ENCODE results near the gene GALK2. TPM values are rescaled to one million over a fixed set of nuclear protein-coding genes. Genes with fewer than 3 reads are reported as not detected.
A peak's percentile ranks its signal among the peaks of the same experiment; 100 is the strongest.
"Not testable (repeated sequence)": the region's sequence is repeated elsewhere in the genome, so short reads cannot be mapped to it uniquely, and the experiment has no call there.

GALK2 gene
- total RNA-seq, 2 experiments from 2014 or later = 22.6 to 24.1 TPM

- Mint-ChIP-seq H3K27ac (no peak overlapping the region), H3K9me3 (no peaks in the 10 kb centered on the region), H3K4me3 (no peak overlapping the region), H3K4me1 (ENCODE audit: low read depth) (peaks cover 3% of the 10 kb centered on the region), H3K36me3 (ENCODE audit: low read depth) (peaks cover 33% of the 10 kb centered on the region), H3K27me3 (ENCODE audit: low read depth) (no peaks in the 10 kb centered on the region)
- DNase-seq = peak; percentile 67
- intact Hi-C loops (cut with micrococcal nuclease) = loop anchor here (1.0 to 5.0 kb wide), 5 partner anchors 187 to 910 kb away; no protein-coding TSS in a partner anchor
- CTCF ChIA-PET = interaction anchor here (0.6 to 2.9 kb wide), 10 partner anchors 80 to 1205 kb away, joined by 3 to 31 read pairs (median 4); partner anchors contain the start of genes COPS2 and FGF7
Observed at GRCh38 chr15:49235446-49236124, 65.5 kb downstream of the GALK2 start.

GRCh38 chr15:49236869-49237268 is 66.8 kb downstream of the GALK2 start:
- Mint-ChIP-seq H3K4me1 (ENCODE audit: low read depth) (peaks cover 3% of the 10 kb centered on the region), H3K4me3 (no peak overlapping the region), H3K36me3 (ENCODE audit: low read depth) (peaks cover 24% of the 10 kb centered on the region), H3K9me3 (no peaks in the 10 kb centered on the region), H3K27me3 (ENCODE audit: low read depth) (no peaks in the 10 kb centered on the region), H3K27ac (no peak overlapping the region)
- CTCF ChIA-PET = interaction anchor here (1.0 to 2.9 kb wide), 4 partner anchors 21 to 908 kb away, joined by 3 to 31 read pairs (median 4); partner anchors contain the start of genes COPS2 and FGF7
- DNase-seq = no peak
- intact Hi-C loops (cut with micrococcal nuclease) = loop anchor here (2.0 to 5.0 kb wide), 2 partner anchors 765 to 814 kb away; no protein-coding TSS in a partner anchor

GRCh38 chr15:49238342-49238741 is 68.3 kb downstream of the GALK2 start:
- CTCF ChIA-PET = interaction anchor here (0.9 to 1.2 kb wide), 4 partner anchors 93 to 907 kb away, joined by 3 to 5 read pairs (median 3); no protein-coding TSS in a partner anchor
- Mint-ChIP-seq H3K4me1 (ENCODE audit: low read depth) (peaks cover 3% of the 10 kb centered on the region), H3K9me3 (no peaks in the 10 kb centered on the region), H3K36me3 (ENCODE audit: low read depth) (peaks cover 20% of the 10 kb centered on the region), H3K4me3 (no peak overlapping the region), H3K27me3 (ENCODE audit: low read depth) (no peaks in the 10 kb centered on the region), H3K27ac (no peak overlapping the region)
- DNase-seq = no peak
- intact Hi-C loops (cut with micrococcal nuclease) = loop anchor here (5.0 kb wide), 1 partner anchor 764 kb away; no protein-coding TSS in a partner anchor

- Mint-ChIP-seq H3K27ac (no peak overlapping the region), H3K27me3 (ENCODE audit: low read depth) (no peaks in the 10 kb centered on the region), H3K36me3 (ENCODE audit: low read depth) (peaks cover 21% of the 10 kb centered on the region), H3K4me1 (ENCODE audit: low read depth) (peaks cover 3% of the 10 kb centered on the region), H3K4me3 (no peak overlapping the region), H3K9me3 (no peaks in the 10 kb centered on the region)
- CTCF ChIA-PET = no interaction called here
- no peak for DNase-seq
- intact Hi-C loops (cut with micrococcal nuclease) = loop anchor here (5.0 kb wide), 1 partner anchor 763 kb away; no protein-coding TSS in a partner anchor
Observed at GRCh38 chr15:49239105-49239504, 69.1 kb downstream of the GALK2 start.

GRCh38 chr15:49242820-49243219 is 72.8 kb downstream of the GALK2 start:
- Mint-ChIP-seq H3K36me3 (ENCODE audit: low read depth) (peaks cover 46% of the 10 kb centered on the region), H3K4me1 (ENCODE audit: low read depth) (no peaks in the 10 kb centered on the region), H3K9me3 (no peaks in the 10 kb centered on the region), H3K27me3 (ENCODE audit: low read depth) (no peaks in the 10 kb centered on the region), H3K27ac (no peak overlapping the region), H3K4me3 (no peak overlapping the region)
- CTCF ChIA-PET = interaction anchor here (0.6 kb wide), 1 partner anchor 267 kb away, joined by 3 read pairs; no protein-coding TSS in a partner anchor
- no peak for DNase-seq
- intact Hi-C loops (cut with micrococcal nuclease) = no loop called here

- H3K9me3 Mint-ChIP-seq = peaks cover 10% of the 10 kb centered on the region
- CTCF ChIA-PET = no interaction called here
- no peak for DNase-seq
- no peak overlapping the region for H3K27ac Mint-ChIP-seq
- no peaks in the 10 kb centered on the region for H3K27me3 Mint-ChIP-seq (ENCODE audit: low read depth)
- H3K4me1 Mint-ChIP-seq (ENCODE audit: low read depth) = peaks cover 1% of the 10 kb centered on the region
- no peak overlapping the region for H3K4me3 Mint-ChIP-seq
- intact Hi-C loops (cut with micrococcal nuclease) = no loop called here
- peaks cover 65% of the 10 kb centered on the region for H3K36me3 Mint-ChIP-seq (ENCODE audit: low read depth)
Observed at GRCh38 chr15:49247556-49248110, 77.6 kb downstream of the GALK2 start.

- H3K4me1 Mint-ChIP-seq (ENCODE audit: low read depth) = peaks cover 5% of the 10 kb centered on the region
- intact Hi-C loops (cut with micrococcal nuclease) = no loop called here
- H3K36me3 Mint-ChIP-seq (ENCODE audit: low read depth) = peaks cover 60% of the 10 kb centered on the region
- no peak overlapping the region for H3K27ac Mint-ChIP-seq
- peaks cover 10% of the 10 kb centered on the region for H3K9me3 Mint-ChIP-seq
- DNase-seq = no peak
- no peak overlapping the region for H3K4me3 Mint-ChIP-seq
- no peaks in the 10 kb centered on the region for H3K27me3 Mint-ChIP-seq (ENCODE audit: low read depth)
- CTCF ChIA-PET = no interaction called here
Observed at GRCh38 chr15:49248291-49248690, 78.2 kb downstream of the GALK2 start.

- no peak for DNase-seq
- H3K4me3 Mint-ChIP-seq = no peak overlapping the region
- intact Hi-C loops (cut with micrococcal nuclease) = no loop called here
- CTCF ChIA-PET = no interaction called here
- H3K27me3 Mint-ChIP-seq (ENCODE audit: low read depth) = no peaks in the 10 kb centered on the region
- H3K4me1 Mint-ChIP-seq (ENCODE audit: low read depth) = peaks cover 4% of the 10 kb centered on the region
- H3K9me3 Mint-ChIP-seq = peaks cover 10% of the 10 kb centered on the region
- H3K36me3 Mint-ChIP-seq (ENCODE audit: low read depth) = peaks cover 18% of the 10 kb centered on the region
- no peak overlapping the region for H3K27ac Mint-ChIP-seq
Observed at GRCh38 chr15:49255966-49256759, 86.1 kb downstream of the GALK2 start.

GRCh38 chr15:49265117-49265516 is 95.1 kb downstream of the GALK2 start:
- CTCF ChIA-PET = interaction anchor here (0.7 kb wide), 1 partner anchor 628 kb away, joined by 3 read pairs; no protein-coding TSS in a partner anchor
- DNase-seq, H3K4me3 Mint-ChIP-seq: not testable (repeated sequence)

GRCh38 chr15:49265911-49266310 is 95.9 kb downstream of the GALK2 start:
- H3K36me3 Mint-ChIP-seq (ENCODE audit: low read depth) = peaks cover 16% of the 10 kb centered on the region
- H3K4me3 Mint-ChIP-seq = no peak overlapping the region
- intact Hi-C loops (cut with micrococcal nuclease) = no loop called here
- H3K27ac Mint-ChIP-seq = no peak overlapping the region
- no peak for DNase-seq
- peaks cover 8% of the 10 kb centered on the region for H3K4me1 Mint-ChIP-seq (ENCODE audit: low read depth)
- no peaks in the 10 kb centered on the region for H3K27me3 Mint-ChIP-seq (ENCODE audit: low read depth)
- CTCF ChIA-PET = interaction anchor here (0.7 kb wide), 1 partner anchor 628 kb away, joined by 3 read pairs; no protein-coding TSS in a partner anchor
- no peaks in the 10 kb centered on the region for H3K9me3 Mint-ChIP-seq

More at GRCh38 chr15:49265117-49265516, 95.1 kb downstream of the GALK2 start:
- H3K9me3 Mint-ChIP-seq; intact Hi-C loops (cut with micrococcal nuclease); H3K27me3 Mint-ChIP-seq (ENCODE audit: low read depth); H3K27ac Mint-ChIP-seq; H3K4me1 Mint-ChIP-seq (ENCODE audit: low read depth): not testable (repeated sequence)
- peaks cover 15% of the 10 kb centered on the region for H3K36me3 Mint-ChIP-seq (ENCODE audit: low read depth)

GRCh38 chr15:49270541-49271421 is 100.7 kb downstream of the GALK2 start:
- CTCF ChIA-PET = no interaction called here
- intact Hi-C loops (cut with micrococcal nuclease) = no loop called here
- no peak overlapping the region for H3K27ac Mint-ChIP-seq

More at GRCh38 chr15:49270541-49271421, 100.7 kb downstream of the GALK2 start:
- Mint-ChIP-seq H3K4me3 (no peak overlapping the region), H3K9me3 (no peaks in the 10 kb centered on the region), H3K4me1 (ENCODE audit: low read depth) (peaks cover 8% of the 10 kb centered on the region), H3K36me3 (ENCODE audit: low read depth) (peaks cover 9% of the 10 kb centered on the region), H3K27me3 (ENCODE audit: low read depth) (no peaks in the 10 kb centered on the region)
- no peak for DNase-seq
